ENCODE results near the gene SDF4.

The SDF4 gene

GRCh38 chr1:1260843-1261560 lies 29.2 kb upstream of the SDF4 start:
- POLR2A ChIA-PET: no interaction called here
- TF ChIP-seq, protein P1, sequence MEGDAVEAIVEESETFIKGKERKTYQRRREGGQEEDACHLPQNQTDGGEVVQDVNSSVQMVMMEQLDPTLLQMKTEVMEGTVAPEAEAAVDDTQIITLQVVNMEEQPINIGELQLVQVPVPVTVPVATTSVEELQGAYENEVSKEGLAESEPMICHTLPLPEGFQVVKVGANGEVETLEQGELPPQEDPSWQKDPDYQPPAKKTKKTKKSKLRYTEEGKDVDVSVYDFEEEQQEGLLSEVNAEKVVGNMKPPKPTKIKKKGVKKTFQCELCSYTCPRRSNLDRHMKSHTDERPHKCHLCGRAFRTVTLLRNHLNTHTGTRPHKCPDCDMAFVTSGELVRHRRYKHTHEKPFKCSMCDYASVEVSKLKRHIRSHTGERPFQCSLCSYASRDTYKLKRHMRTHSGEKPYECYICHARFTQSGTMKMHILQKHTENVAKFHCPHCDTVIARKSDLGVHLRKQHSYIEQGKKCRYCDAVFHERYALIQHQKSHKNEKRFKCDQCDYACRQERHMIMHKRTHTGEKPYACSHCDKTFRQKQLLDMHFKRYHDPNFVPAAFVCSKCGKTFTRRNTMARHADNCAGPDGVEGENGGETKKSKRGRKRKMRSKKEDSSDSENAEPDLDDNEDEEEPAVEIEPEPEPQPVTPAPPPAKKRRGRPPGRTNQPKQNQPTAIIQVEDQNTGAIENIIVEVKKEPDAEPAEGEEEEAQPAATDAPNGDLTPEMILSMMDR (IDR thresholded peaks at IDR 0.05; ENCODE audit: control extremely low read depth, extremely low read depth, low read depth, missing control alignments): no peak
- DNase-seq (ENCODE audit: extremely low spot score): no peak
- CTCF ChIA-PET: interaction anchor here (0.7 to 1.8 kb wide), 5 partner anchors 10 to 276 kb away, joined by 3 to 6 read pairs (median 3); no protein-coding TSS in a partner anchor

DNA sequence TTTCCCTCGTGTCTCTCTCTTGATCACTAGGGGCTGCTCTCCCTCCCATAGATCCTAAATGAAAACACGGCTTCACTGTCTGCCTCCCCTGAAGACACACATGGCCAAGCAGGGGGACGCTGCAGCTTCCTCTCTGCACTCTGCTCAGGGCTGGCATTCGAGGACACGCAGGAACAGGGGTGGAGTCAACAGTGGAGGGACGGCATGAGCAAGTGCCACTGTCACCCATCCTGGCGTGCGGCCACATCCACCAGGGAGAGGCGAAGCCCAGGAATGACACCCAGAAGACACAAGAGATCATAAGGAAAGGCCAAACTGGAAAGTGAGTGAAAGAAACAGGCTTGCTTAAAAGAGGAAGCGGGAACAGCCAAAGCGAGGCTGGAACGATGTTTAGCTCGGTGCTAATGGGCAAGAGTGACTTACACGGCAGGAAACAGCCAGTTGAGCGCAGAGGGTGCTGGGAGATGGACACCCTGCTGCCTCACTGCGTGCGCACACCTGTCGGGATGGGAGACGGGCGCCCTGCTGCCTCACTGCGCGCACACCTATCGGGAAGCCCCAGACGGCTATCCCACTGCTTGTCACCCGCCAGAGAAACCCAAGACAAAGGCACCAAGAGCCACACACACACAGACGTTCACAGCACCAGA lies 28.3 kb upstream of the SDF4 start:
- CTCF ChIA-PET: interaction anchor here (1.5 to 1.8 kb wide), 3 partner anchors 9 to 275 kb away, joined by 3 to 6 read pairs (median 3); no protein-coding TSS in a partner anchor
- no peak for DNase-seq (ENCODE audit: extremely low spot score)
- POLR2A ChIA-PET: no interaction called here
- TF ChIP-seq, protein P1 (IDR thresholded peaks at IDR 0.05; ENCODE audit: control extremely low read depth, extremely low read depth, low read depth, missing control alignments): no peak

DNA sequence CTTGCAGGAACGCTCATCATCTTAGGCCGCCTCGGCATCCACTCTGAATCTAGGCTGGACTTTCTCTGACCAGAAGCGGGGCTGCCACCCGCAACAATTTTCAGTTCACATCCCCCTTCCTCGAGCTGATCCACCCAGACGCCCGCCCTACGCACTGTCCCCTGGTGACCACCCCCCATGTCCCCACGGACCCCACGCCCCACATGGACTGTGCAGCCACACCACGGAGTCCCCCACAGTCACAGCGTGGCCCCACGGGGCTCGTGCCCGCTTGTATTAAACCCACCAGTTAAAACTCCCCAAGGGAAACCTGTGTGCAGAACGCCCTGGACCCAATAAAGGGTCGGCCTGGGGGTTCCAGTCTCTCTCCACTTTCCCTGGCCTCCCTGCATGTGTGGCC lies 27.7 kb upstream of the SDF4 start:
- POLR2A ChIA-PET: no interaction called here
- CTCF ChIA-PET: interaction anchor here (1.5 to 1.8 kb wide), 3 partner anchors 9 to 275 kb away, joined by 3 to 6 read pairs (median 3); no protein-coding TSS in a partner anchor
- DNase-seq (ENCODE audit: extremely low spot score): no peak
- TF ChIP-seq, protein P1 (IDR thresholded peaks at IDR 0.05; ENCODE audit: control extremely low read depth, extremely low read depth, low read depth, missing control alignments): no peak

DNA sequence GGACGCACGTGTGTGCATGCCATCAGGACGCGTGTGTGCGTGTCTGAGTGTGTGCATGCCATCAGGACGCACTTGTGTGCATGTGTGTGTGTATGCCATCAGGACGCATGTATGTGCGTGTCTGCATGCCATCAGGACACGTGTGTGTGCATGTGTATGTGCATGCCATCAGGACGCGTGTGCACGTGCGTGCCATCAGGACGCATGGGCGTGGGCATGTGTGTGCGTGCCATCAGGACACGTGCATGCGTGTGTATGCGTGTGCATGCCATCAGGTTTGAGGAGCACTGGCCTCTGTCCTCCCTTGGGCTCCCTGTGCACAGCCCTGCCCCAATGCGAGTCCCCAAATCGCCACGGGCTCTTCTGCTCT lies 27.3 kb upstream of the SDF4 start:
- POLR2A ChIA-PET: no interaction called here
- DNase-seq (ENCODE audit: extremely low spot score): no peak
- CTCF ChIA-PET: no interaction called here
- TF ChIP-seq, protein P1 (IDR thresholded peaks at IDR 0.05; ENCODE audit: control extremely low read depth, extremely low read depth, low read depth, missing control alignments): no peak

GRCh38 chr1:1256956-1257871 lies 25.4 kb upstream of the SDF4 start:
- DNase-seq (ENCODE audit: extremely low spot score): no peak
- TF ChIP-seq, protein P1 (IDR thresholded peaks at IDR 0.05; ENCODE audit: control extremely low read depth, extremely low read depth, low read depth, missing control alignments): no peak
- ChIA-PET POLR2A (no interaction called here), CTCF (interaction anchor here (1.2 kb wide), 1 partner anchor 180 kb away, joined by 3 read pairs; no protein-coding TSS in a partner anchor)

DNA sequence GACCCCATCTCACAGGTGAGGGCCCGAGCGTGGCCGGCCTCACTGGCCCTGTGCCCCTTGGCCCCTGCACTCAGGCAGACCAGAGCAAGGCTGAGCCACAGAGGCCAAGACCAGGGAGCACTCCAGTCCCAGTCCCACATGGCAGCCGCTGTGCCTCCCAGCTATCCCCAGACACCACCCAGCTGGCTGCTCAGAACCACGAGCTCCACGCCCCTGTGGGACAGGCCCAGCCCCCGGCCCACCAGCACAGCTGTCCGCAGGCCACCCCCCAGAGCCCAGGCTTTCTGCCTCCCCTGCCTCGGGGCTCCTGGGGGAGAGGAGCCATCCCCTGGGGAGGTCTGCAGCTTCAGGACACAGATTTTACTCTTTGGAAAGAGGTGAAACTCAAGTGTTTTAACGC lies 23.8 kb upstream of the SDF4 start:
- TF ChIP-seq, protein P1 (IDR thresholded peaks at IDR 0.05; ENCODE audit: control extremely low read depth, extremely low read depth, low read depth, missing control alignments): no peak
- ChIA-PET POLR2A (no interaction called here), CTCF (no interaction called here)
- DNase-seq (ENCODE audit: extremely low spot score): no peak

Data from GM10248 (cell line).